NCI-H82 (cell line): Measurements from ENCODE around the gene PGAP1.

Source experiments
- DNase-seq: peaks from one replicate; lab custom pipeline; 2025; lab: John Stamatoyannopoulos, UW

The PGAP1 gene

DNA sequence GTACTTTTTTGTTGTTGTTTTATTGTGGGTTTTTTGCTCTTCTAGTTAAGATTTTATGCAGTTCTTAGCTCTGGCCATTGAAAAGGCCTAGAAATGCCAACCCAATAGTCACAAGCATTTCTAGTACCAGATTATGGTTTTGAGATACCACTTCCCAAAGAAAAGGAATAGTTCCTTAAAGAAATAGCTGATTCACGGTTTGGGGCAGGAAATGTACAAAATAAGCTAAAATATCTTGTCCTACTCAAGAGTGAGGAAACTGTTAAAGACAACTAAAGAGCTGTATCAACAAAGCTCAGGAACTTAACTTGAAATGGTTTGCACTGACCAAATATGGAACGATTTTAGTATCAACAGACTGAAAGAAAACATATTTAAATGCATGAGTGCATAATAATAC lies 35.4 kb downstream of the PGAP1 start:
- no peak for DNase-seq

DNA sequence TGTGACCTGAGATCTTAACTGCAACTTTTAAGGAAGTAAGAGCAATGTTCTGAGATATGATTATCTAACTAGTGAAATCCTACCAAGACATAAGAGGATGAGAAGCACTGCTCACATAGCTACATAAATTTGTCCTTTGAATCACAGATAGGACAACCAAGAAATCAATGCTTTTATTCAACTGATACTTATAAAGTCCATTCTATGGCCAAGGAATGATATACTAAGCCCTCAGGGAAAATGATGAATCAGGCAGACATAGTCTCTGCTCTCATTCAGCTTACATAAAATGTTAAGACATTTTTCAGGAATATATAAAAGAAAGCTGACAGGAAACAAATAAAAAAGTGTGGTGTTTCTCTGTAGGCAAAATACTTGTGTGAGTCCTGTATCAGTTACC lies 39.1 kb downstream of the PGAP1 start:
- no peak for DNase-seq

DNA sequence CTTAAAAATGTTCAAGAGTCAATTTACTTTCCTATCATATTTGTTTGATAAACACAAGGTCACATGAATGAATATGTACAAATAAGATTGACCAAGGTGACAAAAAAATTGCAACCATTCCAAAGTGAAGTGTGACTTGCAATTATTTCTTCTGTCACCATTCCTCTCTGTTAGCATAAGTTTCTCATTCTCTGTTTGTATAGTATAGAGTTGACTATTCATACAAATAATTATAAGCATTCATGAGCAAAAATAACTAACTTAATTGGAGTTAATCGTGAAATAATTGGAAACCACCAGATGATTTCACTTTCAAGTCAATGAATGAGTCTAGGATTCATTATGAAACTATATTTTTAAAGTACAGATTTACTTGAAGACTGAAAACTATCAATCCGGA lies 42.1 kb downstream of the PGAP1 start:
- DNase-seq = no peak

DNA sequence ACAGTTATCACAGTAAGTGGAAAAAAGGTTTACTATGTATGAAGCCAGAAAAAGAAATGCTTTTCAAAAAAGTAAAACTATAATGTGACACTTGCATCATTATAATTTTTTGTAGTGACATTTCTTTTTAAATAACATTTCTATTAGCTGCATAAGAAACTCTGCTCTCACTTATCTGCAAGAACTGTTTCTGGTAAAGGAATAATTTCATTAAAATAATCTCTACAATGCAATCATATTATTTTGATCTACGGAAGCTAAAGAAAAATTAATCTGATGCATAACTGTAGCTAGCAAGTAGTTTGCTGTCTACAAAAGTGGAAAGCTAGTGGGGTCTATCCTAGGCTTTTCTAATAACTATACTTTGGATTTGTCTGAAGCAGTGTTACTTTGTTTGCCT lies 50.1 kb downstream of the PGAP1 start:
- no peak for DNase-seq

DNA sequence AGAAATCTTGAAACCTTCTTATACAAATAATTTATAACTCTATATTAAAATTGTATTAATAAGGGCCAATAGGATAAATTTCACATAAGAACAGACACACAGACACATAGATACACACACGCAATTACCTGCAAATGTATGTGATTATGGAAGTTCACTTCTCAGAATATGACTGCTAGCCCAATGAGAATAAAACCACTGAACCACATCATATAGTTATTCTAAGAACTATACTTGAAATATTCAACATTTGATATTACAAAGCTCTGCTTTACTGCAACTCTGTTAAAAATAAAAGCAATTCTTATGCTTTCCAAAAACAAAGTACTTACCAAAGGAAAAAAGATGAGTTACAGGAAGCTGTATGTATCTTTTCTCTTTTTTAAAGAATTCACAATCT lies 51.1 kb downstream of the PGAP1 start:
- DNase-seq = no peak

DNA sequence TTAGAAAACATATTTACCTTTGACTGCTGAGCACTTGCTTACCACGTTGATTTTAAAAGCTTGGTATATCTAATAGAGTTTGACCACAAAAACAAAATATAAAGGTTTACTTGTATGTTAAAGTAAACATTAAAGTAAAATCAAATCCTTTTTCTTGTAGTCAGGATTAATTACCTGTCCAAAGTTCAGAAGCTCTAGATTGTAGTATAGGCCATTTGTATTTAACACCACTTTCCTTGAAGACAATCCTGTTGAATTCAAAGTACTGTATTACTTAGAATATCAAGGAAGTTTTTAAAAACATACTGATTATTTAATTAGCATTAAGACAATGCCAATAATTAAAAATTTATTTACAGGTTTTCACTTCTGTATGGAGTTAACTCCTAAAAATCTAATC lies 53.0 kb downstream of the PGAP1 start:
- no peak for DNase-seq

DNA sequence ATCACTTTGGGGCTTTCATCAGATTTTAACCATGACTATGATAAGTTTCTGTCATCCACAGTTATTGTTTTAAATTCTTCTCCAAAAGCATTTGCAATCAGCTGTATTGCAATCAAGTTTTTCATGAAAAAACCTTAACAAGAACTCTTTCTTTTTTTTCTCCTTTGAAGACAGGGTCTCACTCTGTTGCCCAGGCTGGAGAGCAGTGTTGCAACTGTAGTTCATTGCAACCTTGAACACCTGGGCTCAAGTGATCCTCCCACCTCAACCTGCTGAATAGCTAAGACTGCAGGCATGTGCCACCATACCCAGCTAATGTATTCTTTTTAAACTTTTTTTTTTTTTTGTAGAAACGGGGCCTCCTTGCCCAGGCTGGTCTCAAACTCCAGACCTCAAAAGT lies 71.9 kb downstream of the PGAP1 start:
- DNase-seq = no peak

DNA sequence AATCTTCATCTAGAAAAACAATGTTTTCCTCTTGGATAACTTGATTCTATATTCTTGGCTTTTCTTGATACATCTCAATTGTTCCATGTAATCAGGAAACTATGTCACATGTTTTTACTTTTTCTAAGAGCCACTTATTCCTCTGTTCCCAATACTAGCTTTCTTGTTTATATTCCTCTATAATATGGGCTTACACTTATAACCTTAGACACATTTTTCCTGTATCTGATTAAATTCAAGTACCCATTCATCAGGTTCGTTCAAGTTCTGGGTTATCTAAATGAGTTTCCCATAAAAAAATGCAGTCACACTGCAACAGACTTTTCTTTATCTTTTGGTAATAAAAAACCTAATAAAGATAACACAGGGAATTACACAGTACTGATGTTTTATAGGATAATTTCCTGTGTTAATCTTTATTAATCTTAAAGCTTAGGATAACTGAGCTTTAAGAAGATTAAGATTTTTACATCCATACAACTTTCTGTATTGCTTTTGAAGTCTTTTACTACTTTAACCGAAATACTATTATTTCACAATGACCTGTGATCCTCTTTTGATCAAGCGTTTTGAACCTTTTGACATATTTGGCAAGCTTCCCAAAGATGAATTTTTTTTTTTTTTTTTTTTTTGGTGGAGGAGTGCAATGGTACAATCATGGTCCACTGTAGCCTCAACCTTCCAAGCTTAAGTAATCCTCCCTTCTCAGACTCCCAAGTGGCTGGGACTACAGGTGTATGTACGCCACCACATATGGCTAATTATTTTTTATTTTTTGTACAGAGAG lies 73.0 kb downstream of the PGAP1 start:
- DNase-seq = peak; percentile 12

DNA sequence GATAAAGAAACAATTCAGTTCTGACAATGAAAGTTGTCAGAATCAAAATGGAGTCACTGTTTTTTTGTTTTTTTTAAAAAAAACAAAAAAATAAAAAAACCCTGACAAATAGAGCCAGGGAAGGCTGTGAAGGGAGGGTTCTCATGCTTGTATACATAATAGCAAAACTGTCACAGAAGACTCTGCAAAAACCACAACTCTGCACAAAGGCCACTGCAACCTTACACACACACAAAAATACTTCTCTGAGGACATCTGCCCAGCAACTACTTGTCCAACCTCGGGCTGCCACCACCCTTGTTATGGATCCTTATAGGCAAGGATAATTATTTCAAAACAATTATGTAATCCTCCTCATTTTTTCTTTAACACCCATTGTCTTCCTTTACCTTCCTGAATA lies 75.4 kb downstream of the PGAP1 start:
- no peak for DNase-seq

DNA sequence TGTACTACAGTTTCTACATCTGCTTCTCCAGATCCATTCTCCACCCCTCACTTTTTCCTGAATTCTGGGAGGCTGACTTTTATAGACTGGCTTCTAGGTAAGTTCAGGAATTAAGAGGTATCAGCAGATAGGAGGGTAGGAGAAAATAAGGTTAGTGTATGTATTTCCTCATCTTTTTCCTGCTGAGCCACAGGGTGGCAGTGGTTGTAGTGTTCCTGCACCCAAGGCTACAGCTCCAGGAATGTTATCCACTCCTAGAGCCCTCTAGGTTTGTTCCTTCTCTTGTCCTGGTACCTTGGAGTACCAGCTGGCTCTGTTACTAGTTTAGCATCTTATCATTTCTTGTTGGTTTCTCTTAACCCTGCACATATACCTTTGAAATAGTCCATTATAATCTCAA lies 76.6 kb downstream of the PGAP1 start:
- peak; percentile 51 for DNase-seq

DNA sequence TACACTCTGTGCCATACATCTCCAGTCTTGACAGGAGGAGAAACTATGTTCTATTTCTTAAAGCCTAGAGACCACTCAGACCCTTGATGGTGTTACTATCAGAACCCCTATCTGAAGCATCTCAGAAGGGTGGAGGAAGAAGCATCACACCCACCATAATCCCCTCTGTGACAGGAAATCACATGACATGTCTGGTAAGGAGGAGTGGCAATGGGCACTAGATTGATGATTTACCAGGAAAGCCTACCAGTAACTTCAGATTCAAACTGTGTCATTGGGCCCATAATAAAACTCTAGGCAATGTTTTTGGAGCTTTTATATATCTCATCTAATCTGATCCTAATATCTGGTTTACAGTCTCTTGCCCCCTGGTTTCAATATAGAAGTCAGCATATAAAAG lies 80.2 kb downstream of the PGAP1 start:
- DNase-seq = no peak

DNA sequence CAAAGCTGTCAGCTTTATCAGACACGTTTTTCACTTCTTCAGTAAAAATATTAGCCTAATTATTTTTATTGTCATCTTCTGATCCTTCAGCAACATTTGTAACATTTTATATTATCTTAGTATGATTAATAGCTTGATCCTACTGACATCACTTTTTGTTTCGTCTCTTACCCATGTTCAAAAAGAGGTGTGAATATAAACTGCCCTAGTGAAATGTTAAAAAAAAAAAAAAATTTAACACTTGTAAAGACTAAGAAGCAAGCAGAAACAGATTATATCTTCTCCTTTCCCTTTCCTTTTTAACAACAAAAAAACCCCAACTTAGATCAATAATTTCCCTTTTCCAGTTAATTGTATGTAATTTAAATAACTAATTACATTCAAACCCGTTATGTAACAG lies 81.1 kb downstream of the PGAP1 start:
- no peak for DNase-seq

DNA sequence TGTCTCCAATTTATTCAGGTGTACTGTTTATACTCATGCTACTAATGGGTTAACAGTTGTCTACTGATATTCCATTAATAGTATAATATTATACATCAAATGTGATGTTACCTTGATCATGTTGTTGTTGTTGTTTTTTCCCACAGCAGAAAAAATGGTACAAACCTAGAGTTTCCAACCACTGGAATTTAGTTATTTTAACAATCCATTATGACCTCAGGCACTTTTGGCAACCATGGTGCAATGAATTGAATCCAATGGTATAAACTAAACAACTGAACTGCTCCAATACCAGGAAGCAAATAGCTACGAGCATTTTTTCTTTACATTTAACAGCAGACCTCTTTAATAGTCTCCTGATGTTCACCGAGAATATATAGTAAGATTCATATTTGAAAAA lies 86.3 kb downstream of the PGAP1 start:
- DNase-seq = no peak

DNA sequence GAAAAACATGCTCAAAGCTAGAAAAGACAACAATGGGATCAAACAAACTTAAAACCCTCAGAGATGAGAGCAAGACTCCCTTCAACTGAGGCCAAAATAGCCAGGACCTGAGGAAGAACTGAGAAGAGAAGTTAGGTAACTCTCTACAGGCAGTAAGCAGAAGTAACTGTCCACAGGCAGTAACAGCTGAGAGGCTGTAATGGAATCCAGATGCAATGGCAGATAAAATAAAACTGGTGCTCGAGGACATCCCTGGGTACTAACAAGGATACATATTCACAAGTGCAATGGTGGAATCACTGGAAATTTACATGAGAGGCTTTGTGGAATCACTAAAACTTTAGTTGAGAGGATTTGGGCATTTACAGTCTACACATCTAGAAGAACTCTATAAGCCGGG lies 86.9 kb downstream of the PGAP1 start:
- no peak for DNase-seq

DNA sequence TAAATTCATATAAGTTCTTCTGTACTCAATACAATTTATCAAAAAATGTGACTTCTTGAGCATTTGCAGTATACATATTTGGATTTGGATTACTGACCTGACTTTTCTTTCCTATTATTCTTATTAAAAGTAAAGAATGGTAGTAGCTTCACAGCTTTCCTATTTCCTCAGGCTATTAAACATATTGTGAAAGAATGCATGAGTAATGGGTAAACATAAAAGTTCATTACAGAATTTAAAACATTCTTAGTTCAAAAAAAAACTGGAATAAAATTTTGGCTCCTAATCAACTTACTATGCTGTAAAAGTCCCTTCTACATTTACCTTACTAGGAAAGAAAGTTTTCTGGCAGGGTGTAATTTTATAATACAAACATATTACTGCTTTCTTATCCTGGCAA lies 90.1 kb downstream of the PGAP1 start:
- DNase-seq = no peak

DNA sequence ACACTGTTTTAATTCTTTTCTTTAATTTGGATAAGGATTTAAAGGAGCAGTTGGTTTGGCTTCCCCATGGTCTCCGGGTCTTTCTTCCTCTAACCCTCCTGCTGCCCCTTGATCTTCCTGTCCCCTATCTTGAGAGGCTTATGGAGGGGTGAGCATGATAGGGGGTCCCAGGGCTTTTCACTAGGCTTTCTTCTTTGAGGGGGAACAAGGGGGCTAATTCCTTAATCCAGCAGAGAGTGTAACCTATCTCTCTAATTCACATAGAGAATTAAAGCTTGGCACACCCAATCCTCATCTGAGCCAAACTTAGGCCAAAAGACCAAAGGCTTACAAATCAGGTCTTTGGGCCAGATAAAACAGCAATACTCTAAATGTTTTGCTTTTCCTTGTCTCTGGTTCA lies 95.8 kb downstream of the PGAP1 start:
- DNase-seq = peak; percentile 10

DNA sequence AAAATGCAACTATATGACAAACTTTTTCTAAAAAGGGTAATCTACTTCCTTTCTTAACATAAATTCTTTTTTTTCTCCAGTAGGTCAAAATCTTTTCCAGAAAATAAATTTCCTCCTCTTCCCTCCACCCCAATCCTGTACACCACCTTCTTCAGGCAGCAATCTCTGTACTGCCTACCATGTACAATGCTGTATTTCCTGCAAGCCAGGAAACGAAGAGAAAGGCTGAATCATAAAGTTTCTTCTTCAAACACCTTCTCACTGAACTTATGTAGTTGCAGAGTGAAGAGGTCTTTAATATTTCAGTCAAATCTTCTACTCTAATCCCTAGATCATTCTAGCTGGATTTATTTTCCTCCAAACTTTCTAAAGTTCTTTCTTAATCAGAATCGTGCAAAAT lies 99.2 kb downstream of the PGAP1 start:
- no peak for DNase-seq

DNA sequence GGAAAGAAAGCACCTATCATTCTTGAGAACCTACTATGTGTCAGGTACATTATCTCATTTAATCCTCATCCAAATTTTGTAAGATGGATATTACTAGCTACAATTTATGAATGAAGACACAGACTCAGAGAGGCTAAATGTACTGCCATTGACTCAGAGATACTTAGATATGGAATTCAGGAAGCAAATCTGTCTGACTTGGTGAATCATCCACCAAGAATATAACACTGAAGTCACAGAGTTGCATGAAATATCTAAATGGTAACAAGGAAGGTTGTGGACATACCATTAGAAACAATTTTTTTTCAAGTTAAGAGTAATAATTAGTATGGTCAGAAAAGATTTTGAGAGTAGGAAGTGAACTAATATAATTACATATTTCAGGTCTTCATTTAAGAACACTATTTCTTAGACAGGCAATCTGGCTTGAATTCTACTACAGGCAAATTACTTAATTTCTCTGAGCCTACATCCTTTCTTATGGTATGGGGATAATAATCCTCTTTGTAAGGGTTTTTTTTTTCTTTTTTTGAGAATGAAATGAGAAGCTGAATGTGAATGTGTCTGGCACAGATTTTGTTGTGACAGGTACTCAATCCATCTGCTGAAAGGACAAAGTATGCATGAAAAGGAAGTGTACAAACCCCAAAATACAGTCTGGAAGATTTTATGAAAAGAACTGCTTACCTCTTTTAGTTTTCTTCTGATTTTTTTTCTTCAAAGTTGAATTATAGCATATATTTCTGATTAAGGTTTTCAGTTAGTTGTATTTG lies 102.6 kb downstream of the PGAP1 start:
- DNase-seq = no peak

DNA sequence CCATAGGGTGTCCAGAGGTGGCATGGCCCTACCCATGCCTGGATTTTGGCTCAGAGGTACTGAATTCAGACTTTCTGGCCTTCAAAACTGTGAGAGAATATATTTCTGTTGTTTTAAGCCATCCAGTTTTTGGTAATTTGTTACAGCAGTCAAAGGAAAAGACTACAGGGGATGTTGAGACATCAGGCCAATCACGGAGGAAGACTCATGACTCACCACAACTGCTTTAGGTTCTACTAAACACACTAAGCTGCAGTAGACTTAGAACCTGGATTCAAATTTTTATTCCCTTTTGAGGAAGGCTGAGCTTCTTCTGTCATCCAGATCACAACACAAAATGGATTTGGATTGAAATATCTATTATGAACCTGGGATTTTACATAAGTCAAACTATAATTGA lies 105.3 kb downstream of the PGAP1 start:
- DNase-seq = no peak

DNA sequence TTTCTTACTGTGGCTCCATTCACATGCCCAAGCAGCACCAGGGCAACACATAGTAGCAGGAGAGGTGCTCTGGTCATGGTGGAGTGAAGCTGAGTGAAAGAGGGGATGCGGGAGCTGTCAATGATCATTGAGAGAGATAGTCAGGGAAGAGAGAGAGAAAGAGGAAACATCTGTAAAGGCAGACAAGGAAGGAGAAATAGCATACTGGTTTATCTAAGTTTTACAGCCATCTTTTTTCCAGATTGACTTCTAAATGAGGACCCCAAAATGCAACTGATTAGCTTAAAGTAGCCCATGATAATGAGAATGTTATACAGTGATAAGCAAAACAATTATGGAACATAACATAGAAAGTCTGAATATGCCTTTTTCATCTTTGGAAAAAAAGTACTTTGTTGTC lies 117.2 kb downstream of the PGAP1 start, which contains the start of gene C2orf66:
TSS of gene C2orf66 (minus strand) at position 96 of the 400 bp plus-strand sequence. CDS start at position 77, 19 bp downstream.
- DNase-seq = no peak

DNA sequence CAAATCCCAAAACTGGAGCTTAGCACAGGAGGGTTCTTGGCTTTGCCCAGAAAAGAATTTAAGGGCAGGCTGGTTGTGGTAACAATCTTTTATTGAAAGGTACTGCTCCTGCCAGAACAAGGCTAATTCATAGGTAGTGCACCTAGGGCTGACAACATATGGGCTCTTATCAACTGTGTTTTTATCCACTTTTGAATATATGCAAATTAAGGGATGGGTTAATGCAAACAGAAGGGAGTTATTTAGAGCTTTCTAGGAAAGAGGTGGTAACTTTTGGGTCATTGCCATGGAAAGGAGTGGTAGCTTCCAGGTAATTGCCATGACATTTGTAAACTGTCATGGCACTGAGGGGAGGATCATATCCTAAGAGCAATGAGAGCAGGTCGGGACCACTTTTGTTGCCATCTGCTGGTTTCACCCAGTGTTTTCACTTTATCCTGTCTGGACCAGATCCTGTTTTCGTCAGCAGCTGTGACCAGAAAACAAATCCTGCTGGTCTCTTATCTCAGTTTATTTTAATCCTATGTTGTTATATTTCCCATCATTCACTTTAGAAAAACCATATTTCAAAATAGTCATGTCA lies 118.3 kb downstream of the PGAP1 start:
- DNase-seq = peak; percentile 79

DNA sequence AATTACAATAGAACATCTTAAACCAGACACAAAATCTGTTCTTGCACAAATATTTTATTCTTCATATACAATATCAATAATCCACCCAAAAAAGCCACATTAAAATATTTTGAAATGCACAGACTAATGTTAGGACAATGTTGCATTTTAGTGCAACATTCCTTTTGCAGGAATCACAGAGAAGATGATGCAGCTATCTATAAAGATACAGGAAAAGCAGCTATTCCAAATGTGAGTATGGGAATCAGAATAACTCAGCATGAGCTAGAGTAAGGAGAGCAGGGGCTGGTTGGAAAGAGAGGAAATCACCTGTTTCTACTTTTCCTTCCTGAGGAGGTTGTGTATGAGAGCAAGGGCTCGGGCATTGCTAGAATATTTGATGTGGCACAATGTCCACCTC lies 122.1 kb downstream of the PGAP1 start:
- no peak for DNase-seq

DNA sequence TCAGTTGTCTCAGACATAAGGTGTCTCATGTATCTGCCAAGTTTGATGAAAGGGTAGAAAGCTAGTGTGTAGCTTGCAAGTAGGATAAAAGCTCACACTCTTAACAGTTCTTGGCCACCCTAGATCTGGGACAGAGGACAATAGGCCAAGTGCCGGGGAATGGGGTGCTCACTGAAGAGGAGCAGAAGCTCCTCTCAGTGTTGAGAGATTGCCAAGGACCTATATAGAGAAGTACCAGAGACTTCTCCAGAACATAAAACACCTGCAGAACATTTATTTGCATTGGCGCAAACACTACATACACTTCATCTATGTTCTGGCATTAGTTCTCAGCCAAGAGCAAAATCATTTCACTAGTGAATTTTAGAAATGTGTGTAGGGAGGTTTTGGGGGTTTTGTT lies 124.1 kb downstream of the PGAP1 start:
- DNase-seq = no peak
